ENCODE data around the gene ZNF814.

Gene ZNF814

GRCh38 chr19:57802269-57802668 lies 86.6 kb downstream of the ZNF814 start:
- in situ Hi-C loops (cut with HindIII; ENCODE audit: low pct_unique_long_range_greater_than_20kb, low sequenced_read_pairs) = no loop called here
- DNase-seq (ENCODE audit: low read depth in 1 of 2, low spot score in 1 of 2) = peak in 1 of 2 experiments; percentile 60
- no peak for TF ChIP-seq JUND (IDR thresholded peaks at IDR 0.05; ENCODE audit: low read depth)

GRCh38 chr19:57800696-57801095 lies 88.1 kb downstream of the ZNF814 start:
- peak in 1 of 2 experiments; percentile 72 for DNase-seq (ENCODE audit: low read depth in 1 of 2, low spot score in 1 of 2)
- in situ Hi-C loops (cut with HindIII; ENCODE audit: low pct_unique_long_range_greater_than_20kb, low sequenced_read_pairs) = no loop called here
- TF ChIP-seq JUND (IDR thresholded peaks at IDR 0.05; ENCODE audit: low read depth) = no peak
